ENCODE results near the gene PRXL2A. TPM values are rescaled to one million over a fixed set of nuclear protein-coding genes. Genes with fewer than 3 reads are reported as not detected.

PRXL2A gene
- total and polyA plus RNA-seq, 2 of the 4 experiments (the other 2 are of a cell fraction), result 0.90 to 0.92 TPM

DNA sequence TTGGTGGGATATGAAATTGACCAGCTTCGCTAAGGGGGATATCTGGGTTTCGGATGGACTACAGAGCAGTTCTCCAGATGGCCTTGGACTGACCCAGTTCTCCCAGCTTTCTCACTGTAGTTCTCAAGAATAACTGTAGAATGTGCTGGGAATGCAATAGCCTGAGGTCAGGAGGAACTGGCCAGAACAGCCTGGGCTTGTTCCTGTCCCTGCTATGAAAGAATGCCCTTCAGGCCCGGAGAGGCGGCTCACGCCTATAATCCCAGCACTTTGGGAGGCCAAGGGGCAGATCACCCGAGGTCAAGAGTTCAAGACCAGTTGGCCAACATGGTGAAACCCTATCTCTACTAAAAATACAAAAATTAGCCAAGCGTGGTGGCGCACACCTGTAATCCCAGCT lies 33.5 kb downstream of the PRXL2A start:
- Histone ChIP-seq H2AK5ac (ENCODE audit: low read depth, low read length) (no peak overlapping the region), H3K9me3 (ENCODE audit: control insufficient read depth, insufficient read depth, low read length) (no peaks in the 10 kb centered on the region), H4K20me1 (ENCODE audit: insufficient read depth, low read length) (no peaks in the 10 kb centered on the region), H3K4ac (ENCODE audit: low read depth, low read length) (no peak overlapping the region), H2BK20ac (ENCODE audit: low read depth, low read length) (no peak overlapping the region), H3K27me3 (ENCODE audit: control insufficient read depth, insufficient read depth, low read length) (peaks cover 6% of the 10 kb centered on the region), H3K27ac (ENCODE audit: insufficient read depth, low read length) (no peak overlapping the region), H3K4me3 (ENCODE audit: insufficient read depth, low read depth, low read length) (no peak overlapping the region), H4K91ac (ENCODE audit: insufficient read depth, low read depth, low read length) (no peak overlapping the region), H3K79me1 (ENCODE audit: low read depth in 1 of 2, low read length in 2 of 2) (no peaks in the 10 kb centered on the region), H3K9me1 (ENCODE audit: insufficient read depth, low read length) (no peaks in the 10 kb centered on the region), H3K14ac (replicated peaks; ENCODE audit: low read depth, low read length) (no peak overlapping the region), H3K56ac (ENCODE audit: extremely low read depth, insufficient read depth, low read length) (no peak overlapping the region), H2AFZ (replicated peaks; ENCODE audit: low read length, poor library complexity) (no peak overlapping the region), H2BK120ac (ENCODE audit: low read depth, low read length) (no peak overlapping the region), H4K8ac (ENCODE audit: low read depth in 2 of 2, low read length in 2 of 2) (no peak overlapping the region), H3K23ac (ENCODE audit: low read depth, low read length) (no peak overlapping the region), H2AK9ac (replicated peaks; ENCODE audit: low read depth, low read length, poor library complexity) (no peak overlapping the region), H2BK5ac (ENCODE audit: low read depth, low read length, poor library complexity, severe bottlenecking) (no peak overlapping the region), H2BK15ac (ENCODE audit: low read depth, low read length) (no peak overlapping the region), H3K18ac (ENCODE audit: low read depth, low read length) (no peak overlapping the region), H3K4me1 (ENCODE audit: control insufficient read depth, insufficient read depth, low read length) (no peaks in the 10 kb centered on the region), H3K9ac (ENCODE audit: low read depth, low read length) (no peak overlapping the region), H3K4me2 (ENCODE audit: low read depth, low read length) (no peak overlapping the region), H3K36me3 (ENCODE audit: control insufficient read depth, insufficient read depth, low read length) (no peaks in the 10 kb centered on the region), H4K5ac (ENCODE audit: low read depth, low read length) (no peak overlapping the region)
- DNase-seq (no peak), ATAC-seq (ENCODE audit: low read depth) (no peak)
- no CpG with 5 or more reads among the region's 8 CpGs for WGBS, 2 experiments (ENCODE audit: extremely low coverage in 2 of 2, insufficient read length in 1 of 2)
- dilution Hi-C loops (cut with HindIII; ENCODE audit: low sequenced_read_pairs, unreplicated experiment) (no loop called here), intact Hi-C loops (cut with micrococcal nuclease) (no loop called here), in situ Hi-C loops (cut with MboI; ENCODE audit: low sequenced_read_pairs) (loop anchor here (10.0 to 25.0 kb wide), 2 partner anchors 223 to 470 kb away; no protein-coding TSS in a partner anchor)
- BruUV-seq (replicated peaks), result no TSS peak
- ChIA-PET POLR2A (ENCODE audit: unreplicated experiment) (no interaction called here), CTCF (no interaction called here)
- TF ChIP-seq NFE2L2 (IDR thresholded peaks at IDR 0.05; ENCODE audit: low read depth, low read length) (no peak), POLR2A (IDR thresholded peaks at IDR 0.05; ENCODE audit: low read depth, low read length) (no peak), MXI1 (IDR thresholded peaks at IDR 0.05; ENCODE audit: borderline replicate concordance, low read depth, low read length) (no peak), RFX5 (IDR thresholded peaks at IDR 0.05; ENCODE audit: low read depth, low read length) (no peak), FOS (IDR thresholded peaks at IDR 0.05; ENCODE audit: low read depth, low read length) (no peak), MAFK (IDR thresholded peaks at IDR 0.05; ENCODE audit: low read depth, low read length) (no peak), CHD1 (IDR thresholded peaks at IDR 0.05; ENCODE audit: low read depth, low read length) (no peak), MAZ (IDR thresholded peaks at IDR 0.05; ENCODE audit: borderline replicate concordance, low read depth, low read length) (no peak), RCOR1 (IDR thresholded peaks at IDR 0.05; ENCODE audit: insufficient replicate concordance, low read length) (no peak), CEBPB (IDR thresholded peaks at IDR 0.05; ENCODE audit: low read depth, low read length) (no peak), ELK1 (IDR thresholded peaks at IDR 0.05; ENCODE audit: borderline replicate concordance, low read depth, low read length) (no peak), BHLHE40 (IDR thresholded peaks at IDR 0.05; ENCODE audit: low read depth, low read length) (no peak), RAD21 (IDR thresholded peaks at IDR 0.05; ENCODE audit: low read length) (no peak), SMC3 (IDR thresholded peaks at IDR 0.05; ENCODE audit: low read depth, low read length) (no peak), USF2 (IDR thresholded peaks at IDR 0.05; ENCODE audit: low read depth, low read length) (no peak)
- TF ChIP-seq, protein P1, sequence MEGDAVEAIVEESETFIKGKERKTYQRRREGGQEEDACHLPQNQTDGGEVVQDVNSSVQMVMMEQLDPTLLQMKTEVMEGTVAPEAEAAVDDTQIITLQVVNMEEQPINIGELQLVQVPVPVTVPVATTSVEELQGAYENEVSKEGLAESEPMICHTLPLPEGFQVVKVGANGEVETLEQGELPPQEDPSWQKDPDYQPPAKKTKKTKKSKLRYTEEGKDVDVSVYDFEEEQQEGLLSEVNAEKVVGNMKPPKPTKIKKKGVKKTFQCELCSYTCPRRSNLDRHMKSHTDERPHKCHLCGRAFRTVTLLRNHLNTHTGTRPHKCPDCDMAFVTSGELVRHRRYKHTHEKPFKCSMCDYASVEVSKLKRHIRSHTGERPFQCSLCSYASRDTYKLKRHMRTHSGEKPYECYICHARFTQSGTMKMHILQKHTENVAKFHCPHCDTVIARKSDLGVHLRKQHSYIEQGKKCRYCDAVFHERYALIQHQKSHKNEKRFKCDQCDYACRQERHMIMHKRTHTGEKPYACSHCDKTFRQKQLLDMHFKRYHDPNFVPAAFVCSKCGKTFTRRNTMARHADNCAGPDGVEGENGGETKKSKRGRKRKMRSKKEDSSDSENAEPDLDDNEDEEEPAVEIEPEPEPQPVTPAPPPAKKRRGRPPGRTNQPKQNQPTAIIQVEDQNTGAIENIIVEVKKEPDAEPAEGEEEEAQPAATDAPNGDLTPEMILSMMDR (conservative IDR thresholded peaks at IDR 0.05; ENCODE audit: low read depth, low read length), result no peak

Measured in IMR-90 (cell line).